IMR-90 (cell line): ENCODE measurements around the gene SIRPD. TPM values are rescaled to one million over a fixed set of nuclear protein-coding genes. Genes with fewer than 3 reads are reported as not detected.

Source experiments
- ATAC-seq: fragments of 200-7000 bp; cut with Tn5 transposase; 2 replicates; pipeline ENCODE4 v1.9.1; 2020; ENCODE audit warnings: low read depth, mild to moderate bottlenecking, moderate library complexity
- BruUV-seq: library from RNA; stranded (reverse); fragments of 400-500 nt; replicated peaks from 2 replicates; lab custom pipeline; 2021; lab: Mats Ljungman, UMichigan
- CTCF ChIA-PET: fragments of 300-600 bp; formaldehyde crosslinking; extraction: SDS; loops from one replicate; lab custom pipeline; 2021; ENCODE audit warnings: antibody characterized with exemption; lab: Yijun Ruan, JAX
- POLR2A ChIA-PET: fragments of 300-600 bp; sonication (Branson Sonifier 250); formaldehyde crosslinking; loops from one replicate; lab custom pipeline; 2022; ENCODE audit warnings: antibody characterized with exemption; ENCODE audit not compliant: unreplicated experiment; lab: Charles Lee
- DNase-seq: peaks from one replicate; pipeline ENCODE4 v3.0.0; 2013
- H2AFZ ChIP-seq: replicated peaks from 2 replicates; pipeline ENCODE3; 2013; ENCODE audit warnings: low read length, mild to moderate bottlenecking; ENCODE audit not compliant: poor library complexity
- H2AK5ac ChIP-seq: 2 replicates; pipeline ENCODE4 v1.6.1; 2013; ENCODE audit warnings: low read depth, low read length, inconsistent platforms
- H2AK9ac ChIP-seq: replicated peaks from 2 replicates; pipeline ENCODE3; 2013; ENCODE audit warnings: mild to moderate bottlenecking, low read depth, low read length, moderate library complexity; ENCODE audit not compliant: poor library complexity
- H2BK120ac ChIP-seq: 2 replicates; pipeline ENCODE4 v1.6.1; 2013; ENCODE audit warnings: low read depth, low read length, inconsistent platforms
- H2BK15ac ChIP-seq: 3 replicates; pipeline ENCODE4 v1.6.1; 2013; ENCODE audit warnings: low read depth, low read length, inconsistent platforms
- H2BK20ac ChIP-seq: 2 replicates; pipeline ENCODE4 v1.6.1; 2013; ENCODE audit warnings: low read depth, mild to moderate bottlenecking, inconsistent platforms, low read length, moderate library complexity
- H2BK5ac ChIP-seq: 2 replicates; pipeline ENCODE4 v1.6.1; 2013; ENCODE audit warnings: mild to moderate bottlenecking, low read depth, low read length, inconsistent platforms; ENCODE audit not compliant: poor library complexity, severe bottlenecking
- H3K14ac ChIP-seq: replicated peaks from 2 replicates; pipeline ENCODE4 v1.6.1; 2013; ENCODE audit warnings: low read depth, low read length, inconsistent platforms
- H3K18ac ChIP-seq: 2 replicates; pipeline ENCODE4 v1.6.1; 2013; ENCODE audit warnings: low read depth, low read length, control low read depth
- H3K23ac ChIP-seq: 2 replicates; pipeline ENCODE4 v1.6.1; 2013; ENCODE audit warnings: low read depth, low read length, inconsistent platforms
- H3K27ac ChIP-seq: 2 replicates; pipeline ENCODE4 v1.5.1; 2013; ENCODE audit warnings: mild to moderate bottlenecking, control low read depth, low read length; ENCODE audit not compliant: insufficient read depth
- H3K27me3 ChIP-seq: 2 replicates; pipeline ENCODE4 v1.6.1; 2013; ENCODE audit warnings: low read length; ENCODE audit not compliant: control insufficient read depth, insufficient read depth
- H3K36me3 ChIP-seq: 2 replicates; pipeline ENCODE4 v1.6.1; 2013; ENCODE audit warnings: low read length, mixed read lengths; ENCODE audit not compliant: control insufficient read depth, insufficient read depth
- H3K4ac ChIP-seq: 2 replicates; pipeline ENCODE4 v1.6.1; 2013; ENCODE audit warnings: low read depth, low read length, inconsistent platforms
- H3K4me1 ChIP-seq: 2 replicates; pipeline ENCODE4 v1.6.1; 2013; ENCODE audit warnings: low read length, mixed read lengths; ENCODE audit not compliant: control insufficient read depth, insufficient read depth
- H3K4me2 ChIP-seq: 2 replicates; pipeline ENCODE4 v1.6.1; 2013; ENCODE audit warnings: low read depth, mild to moderate bottlenecking, control low read depth, low read length, moderate library complexity
- H3K4me3 ChIP-seq: 2 replicates; pipeline ENCODE4 v1.5.1; 2013; ENCODE audit warnings: low read depth, mild to moderate bottlenecking, control low read depth, low read length, moderate library complexity; ENCODE audit not compliant: insufficient read depth
- H3K56ac ChIP-seq: 2 replicates; pipeline ENCODE4 v1.6.1; 2013; ENCODE audit warnings: low read length, inconsistent platforms; ENCODE audit not compliant: insufficient read depth; ENCODE audit errors: extremely low read depth
- H3K79me1 ChIP-seq, 2 experiments: 2 replicates each; pipeline ENCODE4 v1.6.1; 2013; ENCODE audit warnings: low read length in 2 of 2, inconsistent platforms in 1 of 2, low read depth in 1 of 2
- H3K9ac ChIP-seq: 2 replicates; pipeline ENCODE4 v1.6.1; 2013; ENCODE audit warnings: low read depth, low read length, control low read depth
- H3K9me1 ChIP-seq: 2 replicates; pipeline ENCODE4 v1.6.1; 2013; ENCODE audit warnings: low read length, inconsistent platforms; ENCODE audit not compliant: insufficient read depth
- H3K9me3 ChIP-seq: 2 replicates; pipeline ENCODE4 v1.6.1; 2013; ENCODE audit warnings: low read length; ENCODE audit not compliant: control insufficient read depth, insufficient read depth
- H4K20me1 ChIP-seq: 2 replicates; pipeline ENCODE4 v1.6.1; 2013; ENCODE audit warnings: low read length, inconsistent platforms; ENCODE audit not compliant: insufficient read depth
- H4K5ac ChIP-seq: 2 replicates; pipeline ENCODE4 v1.6.1; 2013; ENCODE audit warnings: mild to moderate bottlenecking, low read depth, low read length, control low read depth
- H4K8ac ChIP-seq, 2 experiments: 2 replicates each; pipeline ENCODE4 v1.6.1; 2013; ENCODE audit warnings: low read depth in 2 of 2, low read length in 2 of 2, control low read depth in 1 of 2, inconsistent platforms in 1 of 2
- H4K91ac ChIP-seq: 2 replicates; pipeline ENCODE4 v1.6.1; 2013; ENCODE audit warnings: low read depth, low read length, inconsistent platforms; ENCODE audit not compliant: insufficient read depth
- BHLHE40 ChIP-seq: fragments of 150-350 bp; IDR thresholded peaks from 2 replicates; pipeline ENCODE4 v1.6.1; 2016; ENCODE audit warnings: mild to moderate bottlenecking, low read depth, low read length
- CEBPB ChIP-seq: IDR thresholded peaks from 2 replicates; pipeline ENCODE4 v1.6.1; 2012; ENCODE audit warnings: low read depth, low read length, improper control_type of control experiment
- CHD1 ChIP-seq: IDR thresholded peaks from 2 replicates; pipeline ENCODE4 v1.6.1; 2012; ENCODE audit warnings: low read depth, low read length, improper control_type of control experiment
- CTCF ChIP-seq: conservative IDR thresholded peaks from 2 replicates; pipeline ENCODE4 v1.5.1; 2012; ENCODE audit warnings: mild to moderate bottlenecking, low read depth, low read length, improper control_type of control experiment
- ELK1 ChIP-seq: fragments of 150-350 bp; IDR thresholded peaks from 2 replicates; pipeline ENCODE4 v1.6.1; 2016; ENCODE audit warnings: low read depth, mild to moderate bottlenecking, low read length, moderate library complexity, borderline replicate concordance
- FOS ChIP-seq: fragments of 150-350 bp; IDR thresholded peaks from 2 replicates; pipeline ENCODE4 v1.6.1; 2016; ENCODE audit warnings: low read depth, low read length
- MAFK ChIP-seq: IDR thresholded peaks from 2 replicates; pipeline ENCODE4 v1.6.1; 2012; ENCODE audit warnings: low read depth, low read length, improper control_type of control experiment
- MAZ ChIP-seq: IDR thresholded peaks from 2 replicates; pipeline ENCODE4 v1.6.1; 2012; ENCODE audit warnings: low read depth, mild to moderate bottlenecking, low read length, improper control_type of control experiment, moderate library complexity, borderline replicate concordance
- MXI1 ChIP-seq: IDR thresholded peaks from 2 replicates; pipeline ENCODE4 v1.6.1; 2012; ENCODE audit warnings: low read depth, mild to moderate bottlenecking, low read length, moderate library complexity, borderline replicate concordance
- NFE2L2 ChIP-seq: fragments of 150-350 bp; IDR thresholded peaks from 2 replicates; pipeline ENCODE4 v1.6.1; 2016; ENCODE audit warnings: low read depth, mild to moderate bottlenecking, low read length
- POLR2A ChIP-seq: IDR thresholded peaks from 2 replicates; pipeline ENCODE4 v1.6.1; 2012; ENCODE audit warnings: mild to moderate bottlenecking, low read depth, low read length
- RAD21 ChIP-seq: IDR thresholded peaks from 2 replicates; pipeline ENCODE4 v1.6.1; 2012; ENCODE audit warnings: low read length, improper control_type of control experiment
- RFX5 ChIP-seq: IDR thresholded peaks from 2 replicates; pipeline ENCODE4 v1.8.0; 2012; ENCODE audit warnings: low read depth, mild to moderate bottlenecking, low read length, moderate library complexity
- USF2 ChIP-seq: fragments of 150-350 bp; IDR thresholded peaks from 2 replicates; pipeline ENCODE4 v1.6.1; 2017; ENCODE audit warnings: mild to moderate bottlenecking, antibody characterized with exemption, low read length, low read depth
- WGBS, 2 experiments: methylation state at CpG; one replicate each; pipeline versions ENCODE4 v1.1.5 to v1.1.7; 2013; ENCODE audit warnings: missing lambda C conversion rate in 2 of 2; ENCODE audit not compliant: insufficient read length in 1 of 2; ENCODE audit errors: extremely low coverage in 2 of 2; 5-methylcytosine and 5-hydroxymethylcytosine counted together
- dilution Hi-C: fragments of 300-500 bp; cut with HindIII; formaldehyde crosslinking; loops from one replicate; pipeline ENCODE4 v1.14.3; 2018; ENCODE audit warnings: low sequenced_read_pairs; ENCODE audit not compliant: unreplicated experiment
- in situ Hi-C: fragments of 300-500 bp; cut with MboI; formaldehyde crosslinking; loops from 3 replicates; pipeline ENCODE4 v1.14.3; 2019; ENCODE audit warnings: low sequenced_read_pairs, inconsistent platforms, mixed read lengths
- intact Hi-C: fragments of 100-400 bp; cut with micrococcal nuclease; formaldehyde crosslinking; loops from 2 replicates; pipeline ENCODE4 v1.10.0; 2022
- polyA plus RNA-seq, 3 experiments: library from polyadenylated mRNA; depleted of rRNA; stranded (reverse); fragments of >200 nt; gene quantifications; 2 replicates each; pipeline ENCODE4 v1.2.3, GENCODE V29; 2012; ENCODE audit warnings: low replicate concordance in 1 of 3
- total RNA-seq: library from RNA; depleted of rRNA; stranded (reverse); fragments of >200 nt; gene quantifications from 2 replicates; pipeline ENCODE4 v1.2.3, GENCODE V29; 2012

The SIRPD gene
- total and polyA plus RNA-seq, 2 of the 4 experiments (the other 2 are of a cell fraction): not detected

- Histone ChIP-seq H4K8ac (no peak overlapping the region), H3K9ac (no peak overlapping the region), H3K9me1 (no peaks in the 10 kb centered on the region), H3K27ac (no peak overlapping the region), H3K36me3 (no peaks in the 10 kb centered on the region), H3K4me2 (no peak overlapping the region), H3K27me3 (no peaks in the 10 kb centered on the region), H4K91ac (no peak overlapping the region), H3K4me3 (no peak overlapping the region), H3K79me1 (no peaks in the 10 kb centered on the region), H3K14ac (no peak overlapping the region), H2BK120ac (no peak overlapping the region), H2AK5ac (no peak overlapping the region), H3K9me3 (no peaks in the 10 kb centered on the region), H3K4ac (no peak overlapping the region), H4K20me1 (no peaks in the 10 kb centered on the region), H3K18ac (no peak overlapping the region), H3K56ac (no peak overlapping the region), H2BK5ac (no peak overlapping the region), H2AFZ (no peak overlapping the region), H2BK20ac (no peak overlapping the region), H2AK9ac (no peak overlapping the region), H4K5ac (no peak overlapping the region), H3K23ac (no peak overlapping the region), H3K4me1 (no peaks in the 10 kb centered on the region), H2BK15ac (no peak overlapping the region)
- dilution Hi-C loops (no loop called here), in situ Hi-C loops (no loop called here), intact Hi-C loops (no loop called here)
- TF ChIP-seq RFX5 (no peak), USF2 (no peak), RAD21 (no peak), BHLHE40 (no peak), CTCF (no peak), MAZ (no peak), NFE2L2 (no peak), POLR2A (no peak), ELK1 (no peak), CEBPB (no peak), MAFK (no peak), MXI1 (no peak), CHD1 (no peak), FOS (no peak)
- BruUV-seq: no TSS peak
- WGBS, 2 experiments: no CpG with 5 or more reads among the region's 6 CpGs
- ChIA-PET POLR2A (no interaction called here), CTCF (no interaction called here)
- DNase-seq: no peak
- ATAC-seq: no peak
Measured at GRCh38 chr20:1579488-1579887, 22.0 kb upstream of the SIRPD start.
